GM13977 (cell line): ENCODE data around the gene TTC33.

Experiments used
- DNase-seq: peaks from one replicate; pipeline ENCODE4 v3.0.0; 2012; ENCODE audit warnings: low spot score
- CTCF ChIP-seq: IDR thresholded peaks from 2 replicates; pipeline ENCODE4 v1.5.1; 2012; ENCODE audit warnings: mild to moderate bottlenecking, control low read depth; ENCODE audit not compliant: insufficient read depth; ENCODE audit errors: extremely low read depth, missing control alignments
- in situ Hi-C: fragments of 300-500 bp; cut with MboI; formaldehyde crosslinking; loops from one replicate; pipeline ENCODE4 v1.12.0; 2022; ENCODE audit warnings: low sequenced_read_pairs, low pct_unique_long_range_greater_than_20kb, mixed read lengths, inconsistent platforms; ENCODE audit not compliant: unreplicated experiment

Gene TTC33

GRCh38 chr5:40556811-40557210, 198.9 kb downstream of the TTC33 start:
- in situ Hi-C loops, result no loop called here
- no peak for DNase-seq
- TF ChIP-seq CTCF, result no peak

- no peak for TF ChIP-seq CTCF
- in situ Hi-C loops, result no loop called here
- DNase-seq, result no peak
These were observed 199.9 kb downstream of the TTC33 start for GRCh38 chr5:40555886-40556285.

- no peak for DNase-seq
- no peak for TF ChIP-seq CTCF
- in situ Hi-C loops, result no loop called here
These were observed 200.9 kb downstream of the TTC33 start for GRCh38 chr5:40554813-40555212.

- no peak for TF ChIP-seq CTCF
- in situ Hi-C loops, result no loop called here
- no peak for DNase-seq
These were observed 201.7 kb downstream of the TTC33 start for GRCh38 chr5:40554054-40554453.

GRCh38 chr5:40552981-40553380, 202.8 kb downstream of the TTC33 start:
- TF ChIP-seq CTCF, result no peak
- no peak for DNase-seq
- in situ Hi-C loops, result no loop called here

- in situ Hi-C loops, result no loop called here
- no peak for DNase-seq
- no peak for TF ChIP-seq CTCF
These were observed 204.0 kb downstream of the TTC33 start for GRCh38 chr5:40551496-40552491.

GRCh38 chr5:40550481-40550880, 205.3 kb downstream of the TTC33 start:
- DNase-seq, result no peak
- no peak for TF ChIP-seq CTCF
- in situ Hi-C loops, result no loop called here
